ENCODE results near the gene UGT1A5.

- TF ChIP-seq, protein P1, sequence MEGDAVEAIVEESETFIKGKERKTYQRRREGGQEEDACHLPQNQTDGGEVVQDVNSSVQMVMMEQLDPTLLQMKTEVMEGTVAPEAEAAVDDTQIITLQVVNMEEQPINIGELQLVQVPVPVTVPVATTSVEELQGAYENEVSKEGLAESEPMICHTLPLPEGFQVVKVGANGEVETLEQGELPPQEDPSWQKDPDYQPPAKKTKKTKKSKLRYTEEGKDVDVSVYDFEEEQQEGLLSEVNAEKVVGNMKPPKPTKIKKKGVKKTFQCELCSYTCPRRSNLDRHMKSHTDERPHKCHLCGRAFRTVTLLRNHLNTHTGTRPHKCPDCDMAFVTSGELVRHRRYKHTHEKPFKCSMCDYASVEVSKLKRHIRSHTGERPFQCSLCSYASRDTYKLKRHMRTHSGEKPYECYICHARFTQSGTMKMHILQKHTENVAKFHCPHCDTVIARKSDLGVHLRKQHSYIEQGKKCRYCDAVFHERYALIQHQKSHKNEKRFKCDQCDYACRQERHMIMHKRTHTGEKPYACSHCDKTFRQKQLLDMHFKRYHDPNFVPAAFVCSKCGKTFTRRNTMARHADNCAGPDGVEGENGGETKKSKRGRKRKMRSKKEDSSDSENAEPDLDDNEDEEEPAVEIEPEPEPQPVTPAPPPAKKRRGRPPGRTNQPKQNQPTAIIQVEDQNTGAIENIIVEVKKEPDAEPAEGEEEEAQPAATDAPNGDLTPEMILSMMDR (conservative IDR thresholded peaks at IDR 0.05; ENCODE audit: low read length): no peak
- no peak for TF ChIP-seq EZH2phosphoT487 (IDR thresholded peaks at IDR 0.05; ENCODE audit: borderline replicate concordance, low read depth, low read length)
These were observed 3.8 kb upstream of the UGT1A5 start for GRCh38 chr2:233708942-233709341.

All from OCI-LY7 (cell line).